ENCODE measurements around the gene CFAP53.

The CFAP53 gene

DNA sequence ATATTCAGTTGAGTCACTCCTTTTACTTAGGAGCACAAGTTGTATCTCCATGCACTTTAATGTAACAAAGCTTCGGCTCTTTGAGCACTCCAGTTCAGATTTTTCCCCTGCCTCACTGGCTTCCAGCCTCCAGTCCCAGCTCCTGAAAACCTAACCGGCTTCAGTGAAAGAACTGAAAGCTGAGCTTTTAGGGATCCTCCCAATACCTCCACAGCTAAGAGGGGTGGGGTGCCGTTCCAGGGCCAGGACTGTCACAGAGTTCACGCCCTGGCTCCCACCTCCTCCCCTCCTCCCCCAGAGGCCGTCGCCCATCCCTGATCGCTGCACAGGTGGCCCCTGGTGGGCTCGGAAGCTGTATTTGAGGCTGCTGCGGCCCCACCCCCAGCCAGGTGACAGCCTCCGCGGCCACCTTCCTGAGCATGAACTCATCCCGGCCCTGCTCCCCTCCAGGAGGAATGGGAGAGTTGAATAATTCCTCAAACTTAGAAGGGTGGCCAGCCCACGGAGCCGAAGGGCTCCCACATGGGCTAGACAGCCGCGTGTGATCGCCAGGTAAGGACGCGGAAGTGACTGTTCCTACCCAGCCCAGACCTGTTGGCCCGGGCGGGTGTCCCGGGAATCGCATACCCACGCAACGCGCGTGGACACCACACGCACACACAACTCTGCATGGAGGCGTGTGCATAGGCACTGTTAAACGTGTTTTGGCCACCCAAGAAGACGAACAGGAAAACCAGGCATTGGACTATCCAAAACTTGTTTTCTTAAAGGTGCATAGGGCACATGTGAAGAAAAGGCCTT, 73.1 kb downstream of the CFAP53 start:
- DNase-seq, result no peak

DNA sequence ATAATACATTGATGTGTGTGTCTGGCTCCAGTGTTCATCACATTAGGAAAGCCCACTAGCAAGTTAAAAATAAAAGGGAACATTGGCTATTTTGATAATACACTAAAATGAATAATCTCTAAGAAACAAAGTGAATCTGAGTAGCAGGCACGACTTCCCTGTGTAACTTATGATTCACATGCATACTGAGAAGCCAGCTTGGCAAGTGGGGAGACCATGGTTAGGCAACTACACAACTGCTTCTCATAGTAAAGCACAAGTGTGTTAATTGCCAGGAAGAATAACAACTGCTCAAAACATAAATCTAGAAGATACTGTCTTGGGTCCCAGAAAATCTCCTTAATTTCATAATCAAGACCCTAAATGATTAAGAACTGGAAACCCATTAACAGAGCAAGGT, 75.4 kb downstream of the CFAP53 start:
- no peak for DNase-seq

GRCh38 chr18:50190236-50190635, 76.1 kb downstream of the CFAP53 start:
- DNase-seq, result no peak

DNA sequence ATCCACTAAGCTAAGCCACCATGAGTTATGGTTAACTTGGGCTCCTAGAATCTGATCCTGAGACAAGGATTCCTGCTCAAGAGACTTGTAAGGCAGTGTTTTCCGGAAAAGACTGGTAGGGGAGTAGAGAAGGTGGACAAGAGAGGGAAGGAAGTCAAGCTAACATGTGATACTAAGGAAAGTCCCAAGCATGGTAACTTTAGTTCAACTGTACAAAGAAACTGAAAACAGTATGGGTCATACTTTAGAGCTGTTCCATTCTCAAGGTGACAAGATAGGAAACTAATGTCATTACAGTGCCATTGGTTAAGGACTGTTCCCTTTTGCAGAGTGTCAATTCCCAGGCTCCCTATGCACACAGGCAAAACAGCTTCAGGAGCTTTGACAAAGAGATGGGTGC, 77.1 kb downstream of the CFAP53 start:
- no peak for DNase-seq

DNA sequence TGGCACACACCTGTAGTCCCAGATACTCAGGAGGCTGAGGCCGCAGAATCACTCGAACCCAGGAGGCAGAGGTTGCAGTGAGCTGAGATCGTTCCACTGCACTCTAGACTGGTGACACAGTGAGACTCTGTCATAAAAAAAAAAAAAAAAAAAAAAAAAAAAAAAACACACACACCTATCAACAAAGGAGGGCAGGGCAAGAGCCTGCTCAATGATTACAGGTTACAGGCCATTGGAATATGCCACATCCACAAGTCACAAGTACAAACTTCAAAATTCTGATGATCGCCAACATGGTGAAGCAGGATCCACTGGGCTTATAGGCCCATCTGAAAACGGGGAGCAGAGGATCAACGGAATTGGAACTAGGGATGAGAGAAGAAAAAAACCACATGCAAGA, 77.6 kb downstream of the CFAP53 start:
- DNase-seq, result no peak

GRCh38 chr18:50187659-50188058, 78.6 kb downstream of the CFAP53 start:
- DNase-seq, result no peak

DNA sequence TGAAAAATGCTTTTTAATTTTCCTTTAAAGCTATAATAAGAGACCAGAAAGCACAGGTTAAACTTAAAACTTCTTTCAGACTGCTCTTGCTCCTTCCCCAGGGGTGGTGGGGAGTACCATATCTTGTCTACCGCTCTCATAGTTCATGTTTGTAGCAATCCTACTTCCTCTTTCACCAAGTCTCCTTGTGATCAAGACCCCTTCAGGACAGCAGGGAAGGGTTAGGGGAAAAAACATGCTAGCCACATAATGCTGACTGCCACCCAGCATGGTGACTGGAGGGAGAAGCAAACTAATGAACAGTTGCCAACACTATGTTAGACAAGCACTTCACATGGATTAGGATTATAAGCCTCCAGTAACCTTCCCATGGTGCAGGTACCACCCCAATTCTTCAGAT, 79.9 kb downstream of the CFAP53 start:
- DNase-seq, result no peak

- DNase-seq, result no peak
Measured at GRCh38 chr18:50183556-50183955, 82.7 kb downstream of the CFAP53 start.

GRCh38 chr18:50182511-50182910, 83.8 kb downstream of the CFAP53 start:
- no peak for DNase-seq

- DNase-seq, result no peak
Measured at GRCh38 chr18:50181590-50181989, 84.7 kb downstream of the CFAP53 start.

DNA sequence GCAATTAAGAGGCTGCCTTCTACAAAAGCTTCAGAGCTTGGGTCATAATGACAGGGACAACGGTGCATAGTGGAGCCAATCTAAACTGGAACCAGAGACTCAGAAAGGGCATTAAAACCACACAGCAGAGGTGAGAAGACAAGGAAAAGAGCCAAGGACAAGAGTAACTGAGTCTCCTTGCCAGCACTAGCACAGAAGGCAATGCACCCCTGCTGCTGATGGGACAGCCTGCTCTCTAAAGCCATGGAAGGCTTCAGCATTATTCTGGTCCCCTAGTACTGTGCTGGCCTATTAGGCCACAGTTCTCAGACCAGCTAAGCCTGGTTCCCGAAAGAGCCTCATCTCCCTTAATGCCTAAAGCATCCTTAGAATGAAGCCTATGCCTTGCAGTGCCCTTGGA, 86.8 kb downstream of the CFAP53 start:
- no peak for DNase-seq

- DNase-seq, result no peak
Measured at GRCh38 chr18:50177294-50177992, 88.9 kb downstream of the CFAP53 start.

All from stimulated activated naive CD4-positive, alpha-beta T cell treated with Interleukin-2 at 50 U/mL for 16 hours (primary cell).